Memory B cell (primary cell): ENCODE measurements around the gene ZEB2.
A peak's percentile ranks its signal among the peaks of the same experiment; 100 is the strongest.

Experiments used
- ATAC-seq: fragments of 150-1000 bp; cut with Tn5 transposase; 2 replicates; pipeline ENCODE4 v1.10.0; 2021; ENCODE audit warnings: low read depth, mild to moderate bottlenecking, moderate library complexity
- DNase-seq, 2 donors: peaks; one replicate each; pipeline ENCODE4 v3.0.0; 2022; ENCODE audit warnings: low spot score in 2 of 2
- H3K27ac Mint-ChIP-seq: one replicate; pipeline ENCODE4 v1.8.0; 2022; ENCODE audit warnings: mild to moderate bottlenecking, moderate library complexity, mixed read lengths
- H3K27me3 Mint-ChIP-seq: one replicate; pipeline ENCODE4 v1.8.0; 2022; ENCODE audit warnings: mixed read lengths
- H3K36me3 Mint-ChIP-seq: one replicate; pipeline ENCODE4 v1.8.0; 2022; ENCODE audit warnings: mild to moderate bottlenecking, mixed read lengths
- H3K4me1 Mint-ChIP-seq: one replicate; pipeline ENCODE4 v1.8.0; 2022; ENCODE audit warnings: mixed read lengths
- H3K4me3 Mint-ChIP-seq: one replicate; pipeline ENCODE4 v1.8.0; 2022; ENCODE audit warnings: mild to moderate bottlenecking, moderate library complexity, mixed read lengths
- H3K9me3 Mint-ChIP-seq: one replicate; pipeline ENCODE4 v1.8.0; 2022; ENCODE audit warnings: mixed read lengths

The ZEB2 gene

GRCh38 chr2:144471305-144472045 is 48.4 kb downstream of the ZEB2 start:
- Mint-ChIP-seq H3K27me3 (no peaks in the 10 kb centered on the region), H3K27ac (no peak overlapping the region), H3K4me3 (peak overlapping the region; percentile 43), H3K36me3 (peaks cover 5% of the 10 kb centered on the region), H3K9me3 (no peaks in the 10 kb centered on the region), H3K4me1 (peaks cover 28% of the 10 kb centered on the region)
- peak; percentile 97 for ATAC-seq
- DNase-seq: peak in 1 of 2 donors; percentile 58

GRCh38 chr2:144470816-144471215 is 49.1 kb downstream of the ZEB2 start:
- H3K27ac Mint-ChIP-seq: no peak overlapping the region
- ATAC-seq (no peak), DNase-seq (no peak)
- peaks cover 23% of the 10 kb centered on the region for H3K4me1 Mint-ChIP-seq
- peaks cover 5% of the 10 kb centered on the region for H3K36me3 Mint-ChIP-seq
- H3K27me3 Mint-ChIP-seq: no peaks in the 10 kb centered on the region
- H3K9me3 Mint-ChIP-seq: no peaks in the 10 kb centered on the region
- no peak overlapping the region for H3K4me3 Mint-ChIP-seq

GRCh38 chr2:144470334-144470733 is 49.6 kb downstream of the ZEB2 start:
- no peak for ATAC-seq
- no peak overlapping the region for H3K4me3 Mint-ChIP-seq

GRCh38 chr2:144469798-144470197 is 50.1 kb downstream of the ZEB2 start:
- Mint-ChIP-seq H3K27ac (peak overlapping the region; percentile 35), H3K9me3 (no peaks in the 10 kb centered on the region), H3K36me3 (peaks cover 10% of the 10 kb centered on the region), H3K4me1 (peaks cover 23% of the 10 kb centered on the region), H3K27me3 (no peaks in the 10 kb centered on the region), H3K4me3 (no peak overlapping the region)
- ATAC-seq: no peak
- DNase-seq: no peak

More at GRCh38 chr2:144470334-144470733, 49.6 kb downstream of the ZEB2 start:
- peaks cover 23% of the 10 kb centered on the region for H3K4me1 Mint-ChIP-seq
- no peak for DNase-seq
- no peaks in the 10 kb centered on the region for H3K9me3 Mint-ChIP-seq
- H3K36me3 Mint-ChIP-seq: peaks cover 5% of the 10 kb centered on the region
- no peak overlapping the region for H3K27ac Mint-ChIP-seq
- no peaks in the 10 kb centered on the region for H3K27me3 Mint-ChIP-seq

GRCh38 chr2:144468823-144469595 is 50.9 kb downstream of the ZEB2 start:
- Mint-ChIP-seq H3K9me3 (no peaks in the 10 kb centered on the region), H3K36me3 (peaks cover 10% of the 10 kb centered on the region), H3K4me1 (peaks cover 23% of the 10 kb centered on the region), H3K27me3 (no peaks in the 10 kb centered on the region), H3K4me3 (no peak overlapping the region), H3K27ac (peak overlapping the region; percentile 35)
- no peak for DNase-seq
- ATAC-seq: no peak

GRCh38 chr2:144467502-144468137 is 52.3 kb downstream of the ZEB2 start:
- Mint-ChIP-seq H3K36me3 (peaks cover 15% of the 10 kb centered on the region), H3K9me3 (no peaks in the 10 kb centered on the region), H3K27ac (peak overlapping the region; percentile 12), H3K4me1 (peaks cover 23% of the 10 kb centered on the region), H3K27me3 (no peaks in the 10 kb centered on the region), H3K4me3 (no peak overlapping the region)
- ATAC-seq: no peak
- DNase-seq: no peak

- peaks cover 27% of the 10 kb centered on the region for H3K4me1 Mint-ChIP-seq
- no peak for DNase-seq
- H3K36me3 Mint-ChIP-seq: peaks cover 15% of the 10 kb centered on the region
- H3K9me3 Mint-ChIP-seq: no peaks in the 10 kb centered on the region
- H3K27me3 Mint-ChIP-seq: no peaks in the 10 kb centered on the region
- H3K4me3 Mint-ChIP-seq: no peak overlapping the region
- ATAC-seq: no peak
- no peak overlapping the region for H3K27ac Mint-ChIP-seq
Measured at GRCh38 chr2:144466637-144467036, 53.3 kb downstream of the ZEB2 start.

GRCh38 chr2:144465749-144466148 is 54.2 kb downstream of the ZEB2 start:
- no peak for ATAC-seq
- H3K36me3 Mint-ChIP-seq: peaks cover 13% of the 10 kb centered on the region
- H3K4me1 Mint-ChIP-seq: peaks cover 25% of the 10 kb centered on the region
- no peaks in the 10 kb centered on the region for H3K9me3 Mint-ChIP-seq
- no peak for DNase-seq
- H3K27me3 Mint-ChIP-seq: no peaks in the 10 kb centered on the region
- no peak overlapping the region for H3K4me3 Mint-ChIP-seq
- H3K27ac Mint-ChIP-seq: no peak overlapping the region

GRCh38 chr2:144464730-144465129 is 55.2 kb downstream of the ZEB2 start:
- Mint-ChIP-seq H3K36me3 (peaks cover 13% of the 10 kb centered on the region), H3K4me3 (no peak overlapping the region), H3K27me3 (no peaks in the 10 kb centered on the region), H3K4me1 (peaks cover 28% of the 10 kb centered on the region), H3K9me3 (no peaks in the 10 kb centered on the region), H3K27ac (peak overlapping the region; percentile 50)
- no peak for ATAC-seq
- no peak for DNase-seq

- Mint-ChIP-seq H3K4me1 (peaks cover 31% of the 10 kb centered on the region), H3K27ac (no peak overlapping the region), H3K4me3 (no peak overlapping the region), H3K9me3 (no peaks in the 10 kb centered on the region), H3K27me3 (no peaks in the 10 kb centered on the region), H3K36me3 (peaks cover 13% of the 10 kb centered on the region)
- ATAC-seq: no peak
- DNase-seq: no peak
Measured at GRCh38 chr2:144463266-144463665, 56.7 kb downstream of the ZEB2 start.

- no peaks in the 10 kb centered on the region for H3K9me3 Mint-ChIP-seq
- no peaks in the 10 kb centered on the region for H3K27me3 Mint-ChIP-seq
- DNase-seq (no peak), ATAC-seq (no peak)
- peaks cover 9% of the 10 kb centered on the region for H3K36me3 Mint-ChIP-seq
- H3K27ac Mint-ChIP-seq: peak overlapping the region; percentile 7
- H3K4me1 Mint-ChIP-seq: peaks cover 28% of the 10 kb centered on the region
- H3K4me3 Mint-ChIP-seq: no peak overlapping the region
Measured at GRCh38 chr2:144462266-144462665, 57.7 kb downstream of the ZEB2 start.

- Mint-ChIP-seq H3K27ac (peak overlapping the region; percentile 68), H3K27me3 (no peaks in the 10 kb centered on the region)
Measured at GRCh38 chr2:144461308-144461766, 58.6 kb downstream of the ZEB2 start.

GRCh38 chr2:144460727-144461307 is 59.1 kb downstream of the ZEB2 start:
- Mint-ChIP-seq H3K4me1 (peaks cover 34% of the 10 kb centered on the region), H3K4me3 (no peak overlapping the region), H3K27me3 (no peaks in the 10 kb centered on the region), H3K9me3 (no peaks in the 10 kb centered on the region), H3K27ac (peak overlapping the region; percentile 68), H3K36me3 (peaks cover 9% of the 10 kb centered on the region)
- ATAC-seq: no peak
- DNase-seq: no peak

More at GRCh38 chr2:144461308-144461766, 58.6 kb downstream of the ZEB2 start:
- Mint-ChIP-seq H3K36me3 (peaks cover 9% of the 10 kb centered on the region), H3K4me1 (peaks cover 34% of the 10 kb centered on the region), H3K4me3 (peak overlapping the region; percentile 15), H3K9me3 (no peaks in the 10 kb centered on the region)
- DNase-seq (no peak), ATAC-seq (no peak)

GRCh38 chr2:144459937-144460336 is 60.0 kb downstream of the ZEB2 start:
- DNase-seq: peak in 1 of 2 donors; percentile 21
- Mint-ChIP-seq H3K36me3 (peaks cover 5% of the 10 kb centered on the region), H3K9me3 (no peaks in the 10 kb centered on the region), H3K4me1 (peaks cover 40% of the 10 kb centered on the region), H3K4me3 (no peak overlapping the region), H3K27ac (peak overlapping the region; percentile 40), H3K27me3 (no peaks in the 10 kb centered on the region)
- peak; percentile 76 for ATAC-seq
